ENCODE results near the gene TNNT3. TPM values are rescaled to one million over a fixed set of nuclear protein-coding genes. Genes with fewer than 3 reads are reported as not detected.

TNNT3 gene
- total RNA-seq, 1 donor from 2014 or later, result not detected

DNA sequence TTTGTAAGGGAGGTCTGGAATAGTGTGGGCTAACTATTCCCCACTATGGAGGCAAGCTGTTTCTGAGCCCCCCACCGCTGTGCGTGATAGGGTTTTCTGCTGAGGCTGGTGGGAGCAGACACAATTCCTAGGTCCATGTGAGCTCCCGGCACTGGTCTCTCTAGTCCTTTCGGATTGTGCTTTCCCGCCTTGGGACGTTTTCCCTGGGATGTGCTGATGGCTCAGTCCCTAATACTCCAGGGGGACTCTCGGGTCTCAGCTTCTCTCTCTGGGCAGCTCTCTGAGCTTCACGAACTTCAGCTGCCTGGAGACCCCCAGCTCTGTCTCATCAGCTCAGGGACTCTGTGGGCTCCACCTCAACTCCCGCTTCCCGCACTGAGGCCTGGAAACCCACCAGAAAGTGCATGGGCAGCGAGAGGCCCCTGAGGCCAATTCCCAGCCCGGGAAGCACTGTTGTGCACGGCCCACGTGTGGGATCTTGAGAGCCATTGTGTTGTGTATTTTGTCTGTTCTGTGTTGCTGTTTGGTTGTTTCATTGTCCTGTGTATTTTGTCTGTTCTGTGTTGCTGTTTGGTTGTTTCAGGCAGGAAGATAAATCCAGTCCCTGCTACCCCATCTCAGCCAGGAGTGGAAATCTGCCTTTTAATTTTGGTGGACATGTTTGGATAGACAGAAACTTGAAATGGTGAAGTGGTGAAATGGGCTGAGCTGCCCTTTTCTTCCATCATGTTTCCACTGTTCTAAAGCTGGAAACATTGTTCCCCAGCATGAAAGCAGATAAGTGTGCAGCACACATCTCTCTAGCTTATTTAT lies 12.7 kb upstream of the TNNT3 start:
- Histone ChIP-seq H3K36me3 (ENCODE audit: control insufficient read depth, insufficient read depth, low read length) (no peaks in the 10 kb centered on the region), H3K4me3 (ENCODE audit: low read depth, low read length) (no peak overlapping the region), H3K27me3 (ENCODE audit: control insufficient read depth, insufficient read depth, low read length) (peaks cover 5% of the 10 kb centered on the region)
- no peak for DNase-seq (ENCODE audit: low read depth)
- TF ChIP-seq CTCF (IDR thresholded peaks at IDR 0.05; ENCODE audit: insufficient read depth, low read length, poor library complexity, severe bottlenecking), result no peak

DNA sequence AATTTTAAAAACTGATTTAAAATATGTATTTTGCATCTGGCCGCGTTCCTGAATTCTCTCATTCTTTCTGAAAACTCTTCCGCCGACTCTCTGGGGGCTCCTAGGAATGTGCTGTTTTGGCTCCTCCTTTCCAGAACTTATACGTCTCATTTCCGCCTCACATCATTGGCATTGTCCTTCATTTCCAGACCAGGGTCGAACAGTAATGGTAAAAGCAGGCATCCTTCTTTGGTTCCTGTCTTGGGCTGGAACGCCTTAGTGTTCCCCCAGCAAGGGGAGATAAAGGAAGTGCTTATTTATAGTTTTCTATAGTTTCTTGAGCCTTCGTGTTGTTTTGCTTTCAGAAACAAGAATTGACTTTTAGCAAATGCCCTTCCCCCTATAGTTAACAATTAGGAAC lies 10.9 kb upstream of the TNNT3 start:
- DNase-seq (ENCODE audit: low read depth), result no peak
- no peak for TF ChIP-seq CTCF (IDR thresholded peaks at IDR 0.05; ENCODE audit: insufficient read depth, low read length, poor library complexity, severe bottlenecking)
- H3K4me3 ChIP-seq (ENCODE audit: low read depth, low read length), result no peak overlapping the region
- no peaks in the 10 kb centered on the region for H3K36me3 ChIP-seq (ENCODE audit: control insufficient read depth, insufficient read depth, low read length)
- peaks cover 5% of the 10 kb centered on the region for H3K27me3 ChIP-seq (ENCODE audit: control insufficient read depth, insufficient read depth, low read length)

DNA sequence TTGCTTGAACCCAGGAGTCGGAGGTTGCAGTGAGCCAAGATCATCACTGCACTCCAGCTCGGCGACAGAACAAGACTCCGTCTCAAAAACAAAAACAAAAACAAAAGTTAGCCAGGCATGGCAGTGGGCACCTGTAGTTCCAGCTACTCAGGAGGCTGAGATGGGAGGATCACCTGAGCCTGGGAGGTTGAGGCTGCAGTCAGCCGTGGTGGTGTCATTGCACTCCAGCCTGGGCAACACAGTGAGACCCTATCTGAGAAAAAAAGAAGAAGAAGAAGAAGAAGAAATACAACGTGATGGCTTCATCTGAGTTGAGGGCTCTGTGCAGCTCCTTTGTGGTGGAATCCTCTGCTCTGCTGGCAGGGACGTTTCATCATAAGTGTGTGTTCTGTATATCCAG lies 10.0 kb upstream of the TNNT3 start:
- no peaks in the 10 kb centered on the region for H3K36me3 ChIP-seq (ENCODE audit: control insufficient read depth, insufficient read depth, low read length)
- DNase-seq (ENCODE audit: low read depth), result no peak
- peaks cover 5% of the 10 kb centered on the region for H3K27me3 ChIP-seq (ENCODE audit: control insufficient read depth, insufficient read depth, low read length)
- no peak for TF ChIP-seq CTCF (IDR thresholded peaks at IDR 0.05; ENCODE audit: insufficient read depth, low read length, poor library complexity, severe bottlenecking)
- no peak overlapping the region for H3K4me3 ChIP-seq (ENCODE audit: low read depth, low read length)

DNA sequence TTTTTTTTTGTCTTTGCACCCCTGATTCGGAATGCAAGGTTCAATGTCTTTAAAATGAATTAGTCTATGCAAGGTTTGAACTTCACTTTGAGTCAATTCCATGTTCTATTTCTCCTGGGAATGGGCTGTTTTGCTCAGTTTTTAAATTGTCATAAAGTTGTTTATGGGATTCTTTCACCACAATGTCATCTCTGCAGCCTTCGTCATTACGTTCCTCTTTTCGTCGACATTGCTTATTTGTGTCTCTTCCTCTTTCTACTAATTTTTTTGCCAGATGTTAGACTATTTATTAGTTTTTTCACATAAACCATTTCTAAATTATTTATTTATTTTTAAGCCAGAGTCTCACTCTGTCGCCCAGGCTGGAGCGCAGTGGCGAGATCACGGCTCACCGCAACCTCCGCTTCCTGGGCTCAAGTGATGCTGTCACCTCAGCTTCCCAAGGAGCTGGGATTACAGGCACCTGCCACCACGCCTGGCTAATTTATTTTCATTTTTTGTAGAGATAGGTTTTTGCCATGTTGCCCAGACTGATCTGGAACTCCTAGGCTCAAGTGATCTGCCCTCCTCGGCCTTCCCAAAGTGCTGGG lies 7.1 kb upstream of the TNNT3 start:
- Histone ChIP-seq H3K27me3 (ENCODE audit: control insufficient read depth, insufficient read depth, low read length) (no peaks in the 10 kb centered on the region), H3K4me3 (ENCODE audit: low read depth, low read length) (no peak overlapping the region), H3K36me3 (ENCODE audit: control insufficient read depth, insufficient read depth, low read length) (no peaks in the 10 kb centered on the region)
- TF ChIP-seq CTCF (IDR thresholded peaks at IDR 0.05; ENCODE audit: insufficient read depth, low read length, poor library complexity, severe bottlenecking), result no peak
- no peak for DNase-seq (ENCODE audit: low read depth)

DNA sequence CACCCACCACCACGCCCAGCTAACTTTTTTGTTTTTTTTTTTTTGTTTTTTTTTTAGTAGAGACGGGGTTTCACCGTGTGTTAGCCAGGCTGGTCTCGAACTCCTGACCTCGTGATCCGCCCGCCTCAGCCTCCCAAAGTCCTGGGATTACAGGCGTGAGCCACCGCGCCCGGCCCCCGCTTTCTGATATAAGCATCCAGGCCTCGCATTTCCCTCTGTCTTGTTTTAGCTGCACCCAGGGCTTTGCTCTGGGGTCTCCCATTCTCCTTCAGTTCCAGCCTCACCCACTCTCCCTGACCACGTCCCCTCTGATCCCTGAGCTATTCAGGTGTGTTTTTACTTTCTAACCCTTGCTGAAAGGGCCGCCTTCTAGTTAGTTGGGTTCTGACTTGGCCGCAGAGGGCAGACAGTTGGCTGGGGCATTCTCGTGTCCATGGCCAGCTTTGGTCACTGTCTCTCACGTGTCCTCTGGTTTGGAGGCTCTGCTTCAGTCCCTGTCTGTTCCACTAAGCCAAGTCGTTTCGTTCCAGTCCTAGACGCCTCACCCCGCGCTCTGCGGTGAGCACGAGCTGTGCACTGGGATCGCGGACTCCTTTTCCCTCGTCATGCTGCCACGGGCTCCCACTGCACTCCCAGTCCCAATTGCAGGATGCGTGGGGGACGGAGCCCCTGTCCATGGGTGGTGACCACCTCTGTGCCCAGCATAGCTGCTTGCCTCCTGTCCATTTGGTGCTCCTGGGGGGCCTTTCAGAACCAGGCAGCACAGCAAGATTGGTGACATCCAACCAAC lies 6.0 kb upstream of the TNNT3 start:
- no peak for TF ChIP-seq CTCF (IDR thresholded peaks at IDR 0.05; ENCODE audit: insufficient read depth, low read length, poor library complexity, severe bottlenecking)
- no peak for DNase-seq (ENCODE audit: low read depth)
- H3K4me3 ChIP-seq (ENCODE audit: low read depth, low read length), result no peak overlapping the region
- H3K27me3 ChIP-seq (ENCODE audit: control insufficient read depth, insufficient read depth, low read length), result no peaks in the 10 kb centered on the region
- H3K36me3 ChIP-seq (ENCODE audit: control insufficient read depth, insufficient read depth, low read length), result no peaks in the 10 kb centered on the region
